GM12878 (cell line): ENCODE data around the gene GASK1B.

Source experiments
- BCL11A ChIP-seq: IDR thresholded peaks from 2 replicates; pipeline ENCODE4 v1.6.1; 2011; ENCODE audit warnings: low read depth, low read length
- CREM ChIP-seq: IDR thresholded peaks from 2 replicates; pipeline ENCODE4 v1.6.1; 2014; ENCODE audit warnings: antibody characterized with exemption, low read depth
- FOXM1 ChIP-seq: IDR thresholded peaks from 2 replicates; pipeline ENCODE4 v1.6.1; 2012; ENCODE audit warnings: low read depth, mild to moderate bottlenecking, inconsistent platforms, low read length, moderate library complexity
- POLR2AphosphoS5 ChIP-seq: IDR thresholded peaks from 2 replicates; pipeline ENCODE4 v1.6.1; 2011; ENCODE audit warnings: mild to moderate bottlenecking, low read length, inconsistent platforms
- RCOR1 ChIP-seq: conservative IDR thresholded peaks from 2 replicates; pipeline ENCODE4 v1.6.1; 2012; ENCODE audit warnings: low read depth, low read length, improper control_type of control experiment
- ZNF274 ChIP-seq: IDR thresholded peaks from one replicate; pipeline ENCODE4 v1.8.0; 2011; ENCODE audit not compliant: insufficient read length, insufficient read depth
- TF ChIP-seq, protein P1 (sequence below), 3 experiments: IDR thresholded peaks in 2 of 3; conservative IDR thresholded peaks in 1 of 3; 2 replicates each; pipeline ENCODE4 v1.5.1; 2011; ENCODE audit warnings: low read depth in 3 of 3, low read length in 3 of 3, mild to moderate bottlenecking in 3 of 3, control low read depth in 2 of 3, moderate library complexity in 2 of 3, inconsistent platforms in 1 of 3, mixed read lengths in 1 of 3; ENCODE audit not compliant: control insufficient read depth in 2 of 3, insufficient read depth in 1 of 3; ENCODE audit errors: extremely low read depth in 1 of 3
- TF ChIP-seq, protein P2 (sequence below): IDR thresholded peaks from 2 replicates; pipeline ENCODE4 v1.6.1; 2011; ENCODE audit warnings: low read depth, low read length, improper control_type of control experiment, borderline replicate concordance
- TF ChIP-seq, protein P3 (sequence below): IDR thresholded peaks from 2 replicates; pipeline ENCODE4 v1.6.1; 2012; ENCODE audit warnings: low read length, inconsistent platforms
- TF ChIP-seq, protein P4 (sequence below): fragments of 450-650 bp; IDR thresholded peaks from 2 replicates; pipeline ENCODE4 v1.6.1; 2016; ENCODE audit warnings: mild to moderate bottlenecking
- TF ChIP-seq, protein P5 (sequence below): IDR thresholded peaks from 2 replicates; pipeline ENCODE4 v1.6.1; 2012; ENCODE audit warnings: low read depth, low read length, improper control_type of control experiment

DNA sequence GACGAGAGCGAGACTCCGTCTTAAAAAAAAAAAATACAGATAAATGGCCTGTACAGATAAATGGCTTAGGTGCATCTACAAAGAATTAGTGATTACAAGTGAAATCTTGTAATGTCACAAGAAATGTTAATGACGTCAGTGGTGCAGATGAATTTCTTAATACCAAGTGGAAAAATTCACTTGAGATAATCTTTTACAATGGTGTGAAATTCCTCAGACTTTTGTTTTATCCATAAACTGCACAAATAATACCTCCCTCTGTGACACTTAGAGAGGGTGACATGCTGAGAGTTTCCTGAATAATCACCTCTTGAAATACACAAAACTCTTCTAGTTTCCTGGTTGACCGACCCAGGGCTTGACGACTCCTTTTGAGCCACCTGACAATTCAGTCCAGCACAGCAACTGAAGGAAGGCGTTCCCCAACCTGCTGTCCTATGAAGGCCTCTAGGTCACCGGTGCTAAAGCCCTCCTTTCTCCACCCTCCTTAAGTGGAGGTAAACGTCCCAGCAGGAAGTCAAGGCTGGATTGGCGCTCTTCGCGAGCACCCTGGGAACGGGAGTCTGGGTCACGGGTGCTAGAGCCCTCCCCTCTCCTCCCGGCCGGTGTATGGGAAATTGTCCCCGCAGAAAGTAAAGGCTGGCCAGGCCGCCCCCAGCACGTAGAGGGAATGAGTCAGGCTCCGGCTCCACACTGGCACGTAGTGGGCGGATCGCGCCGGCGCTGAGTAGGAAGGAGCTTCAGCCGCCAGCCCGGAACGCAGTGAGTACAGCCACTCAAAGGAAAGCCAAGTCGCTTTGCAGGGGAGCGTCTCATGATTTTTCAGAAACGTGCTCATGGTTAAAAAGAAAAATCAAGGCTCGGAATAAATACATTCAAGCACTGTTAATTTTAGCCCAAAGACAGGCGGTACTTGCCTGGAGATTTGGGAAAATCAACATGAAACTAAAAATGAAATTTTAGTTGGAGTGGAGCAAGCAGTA is 37.3 kb upstream of the GASK1B start, which contains the start of gene TMEM144:
- TF ChIP-seq FOXM1 (no peak), ZNF274 (no peak), BCL11A (no peak), CREM (no peak), POLR2AphosphoS5 (no peak), RCOR1 (no peak)
- TF ChIP-seq, protein P1, sequence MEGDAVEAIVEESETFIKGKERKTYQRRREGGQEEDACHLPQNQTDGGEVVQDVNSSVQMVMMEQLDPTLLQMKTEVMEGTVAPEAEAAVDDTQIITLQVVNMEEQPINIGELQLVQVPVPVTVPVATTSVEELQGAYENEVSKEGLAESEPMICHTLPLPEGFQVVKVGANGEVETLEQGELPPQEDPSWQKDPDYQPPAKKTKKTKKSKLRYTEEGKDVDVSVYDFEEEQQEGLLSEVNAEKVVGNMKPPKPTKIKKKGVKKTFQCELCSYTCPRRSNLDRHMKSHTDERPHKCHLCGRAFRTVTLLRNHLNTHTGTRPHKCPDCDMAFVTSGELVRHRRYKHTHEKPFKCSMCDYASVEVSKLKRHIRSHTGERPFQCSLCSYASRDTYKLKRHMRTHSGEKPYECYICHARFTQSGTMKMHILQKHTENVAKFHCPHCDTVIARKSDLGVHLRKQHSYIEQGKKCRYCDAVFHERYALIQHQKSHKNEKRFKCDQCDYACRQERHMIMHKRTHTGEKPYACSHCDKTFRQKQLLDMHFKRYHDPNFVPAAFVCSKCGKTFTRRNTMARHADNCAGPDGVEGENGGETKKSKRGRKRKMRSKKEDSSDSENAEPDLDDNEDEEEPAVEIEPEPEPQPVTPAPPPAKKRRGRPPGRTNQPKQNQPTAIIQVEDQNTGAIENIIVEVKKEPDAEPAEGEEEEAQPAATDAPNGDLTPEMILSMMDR (IDR thresholded peaks at IDR 0.05 in 2 of 3, conservative IDR thresholded peaks at IDR 0.05 in 1 of 3; ENCODE audit: control insufficient read depth in 2 of 3, extremely low read depth in 1 of 3, insufficient read depth in 1 of 3, low read depth in 3 of 3, low read length in 3 of 3), result no peak
- TF ChIP-seq, protein P2, sequence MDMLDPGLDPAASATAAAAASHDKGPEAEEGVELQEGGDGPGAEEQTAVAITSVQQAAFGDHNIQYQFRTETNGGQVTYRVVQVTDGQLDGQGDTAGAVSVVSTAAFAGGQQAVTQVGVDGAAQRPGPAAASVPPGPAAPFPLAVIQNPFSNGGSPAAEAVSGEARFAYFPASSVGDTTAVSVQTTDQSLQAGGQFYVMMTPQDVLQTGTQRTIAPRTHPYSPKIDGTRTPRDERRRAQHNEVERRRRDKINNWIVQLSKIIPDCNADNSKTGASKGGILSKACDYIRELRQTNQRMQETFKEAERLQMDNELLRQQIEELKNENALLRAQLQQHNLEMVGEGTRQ, result no peak
- TF ChIP-seq, protein P3, sequence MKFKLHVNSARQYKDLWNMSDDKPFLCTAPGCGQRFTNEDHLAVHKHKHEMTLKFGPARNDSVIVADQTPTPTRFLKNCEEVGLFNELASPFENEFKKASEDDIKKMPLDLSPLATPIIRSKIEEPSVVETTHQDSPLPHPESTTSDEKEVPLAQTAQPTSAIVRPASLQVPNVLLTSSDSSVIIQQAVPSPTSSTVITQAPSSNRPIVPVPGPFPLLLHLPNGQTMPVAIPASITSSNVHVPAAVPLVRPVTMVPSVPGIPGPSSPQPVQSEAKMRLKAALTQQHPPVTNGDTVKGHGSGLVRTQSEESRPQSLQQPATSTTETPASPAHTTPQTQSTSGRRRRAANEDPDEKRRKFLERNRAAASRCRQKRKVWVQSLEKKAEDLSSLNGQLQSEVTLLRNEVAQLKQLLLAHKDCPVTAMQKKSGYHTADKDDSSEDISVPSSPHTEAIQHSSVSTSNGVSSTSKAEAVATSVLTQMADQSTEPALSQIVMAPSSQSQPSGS, result 0 out of 2 replicates have a peak, but pooled peaks have one; percentile 18
- TF ChIP-seq, protein P4, sequence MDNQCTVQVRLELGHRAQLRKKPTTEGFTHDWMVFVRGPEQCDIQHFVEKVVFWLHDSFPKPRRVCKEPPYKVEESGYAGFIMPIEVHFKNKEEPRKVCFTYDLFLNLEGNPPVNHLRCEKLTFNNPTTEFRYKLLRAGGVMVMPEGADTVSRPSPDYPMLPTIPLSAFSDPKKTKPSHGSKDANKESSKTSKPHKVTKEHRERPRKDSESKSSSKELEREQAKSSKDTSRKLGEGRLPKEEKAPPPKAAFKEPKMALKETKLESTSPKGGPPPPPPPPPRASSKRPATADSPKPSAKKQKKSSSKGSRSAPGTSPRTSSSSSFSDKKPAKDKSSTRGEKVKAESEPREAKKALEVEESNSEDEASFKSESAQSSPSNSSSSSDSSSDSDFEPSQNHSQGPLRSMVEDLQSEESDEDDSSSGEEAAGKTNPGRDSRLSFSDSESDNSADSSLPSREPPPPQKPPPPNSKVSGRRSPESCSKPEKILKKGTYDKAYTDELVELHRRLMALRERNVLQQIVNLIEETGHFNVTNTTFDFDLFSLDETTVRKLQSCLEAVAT, result no peak
- TF ChIP-seq, protein P5, sequence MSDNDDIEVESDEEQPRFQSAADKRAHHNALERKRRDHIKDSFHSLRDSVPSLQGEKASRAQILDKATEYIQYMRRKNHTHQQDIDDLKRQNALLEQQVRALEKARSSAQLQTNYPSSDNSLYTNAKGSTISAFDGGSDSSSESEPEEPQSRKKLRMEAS, result no peak
